ENCODE measurements around the gene DCDC2C. TPM values are rescaled to one million over a fixed set of nuclear protein-coding genes. Genes with fewer than 3 reads are reported as not detected.

DCDC2C gene
- polyA plus RNA-seq, 1 donor: 0.33 TPM

GRCh38 chr2:3742743-3743508, 39.6 kb downstream of the DCDC2C start:
- H3K27ac ChIP-seq (ENCODE audit: low read length): no peak overlapping the region
- H3K27me3 ChIP-seq (ENCODE audit: control insufficient read depth, insufficient read depth, low read length): no peaks in the 10 kb centered on the region
- no peaks in the 10 kb centered on the region for H3K36me3 ChIP-seq (ENCODE audit: control insufficient read depth, insufficient read depth, low read length)
- H3K9me3 ChIP-seq (ENCODE audit: control insufficient read depth, low read depth, low read length): no peaks in the 10 kb centered on the region
- no peak overlapping the region for H3K4me3 ChIP-seq (ENCODE audit: low read length)
- DNase-seq: no peak
- no peaks in the 10 kb centered on the region for H3K4me1 ChIP-seq (ENCODE audit: control insufficient read depth, insufficient read depth, low read length)
- 100% methylated on average over 1 of the region's 5 CpGs for WGBS (ENCODE audit: insufficient coverage, low lambda C conversion rate)

GRCh38 chr2:3743951-3744555, 40.7 kb downstream of the DCDC2C start:
- Histone ChIP-seq H3K27ac (ENCODE audit: low read length) (no peak overlapping the region), H3K27me3 (ENCODE audit: control insufficient read depth, insufficient read depth, low read length) (no peaks in the 10 kb centered on the region), H3K9me3 (ENCODE audit: control insufficient read depth, low read depth, low read length) (no peaks in the 10 kb centered on the region), H3K4me1 (ENCODE audit: control insufficient read depth, insufficient read depth, low read length) (no peaks in the 10 kb centered on the region), H3K36me3 (ENCODE audit: control insufficient read depth, insufficient read depth, low read length) (no peaks in the 10 kb centered on the region), H3K4me3 (ENCODE audit: low read length) (no peak overlapping the region)
- no peak for DNase-seq
- 100% methylated on average over 1 of the region's 12 CpGs for WGBS (ENCODE audit: insufficient coverage, low lambda C conversion rate)

GRCh38 chr2:3745920-3746319, 42.5 kb downstream of the DCDC2C start:
- no peaks in the 10 kb centered on the region for H3K36me3 ChIP-seq (ENCODE audit: control insufficient read depth, insufficient read depth, low read length)
- H3K27me3 ChIP-seq (ENCODE audit: control insufficient read depth, insufficient read depth, low read length): no peaks in the 10 kb centered on the region
- H3K27ac ChIP-seq (ENCODE audit: low read length): no peak overlapping the region
- no peaks in the 10 kb centered on the region for H3K4me1 ChIP-seq (ENCODE audit: control insufficient read depth, insufficient read depth, low read length)
- no peaks in the 10 kb centered on the region for H3K9me3 ChIP-seq (ENCODE audit: control insufficient read depth, low read depth, low read length)
- no CpG with 5 or more reads among the region's 12 CpGs for WGBS (ENCODE audit: insufficient coverage, low lambda C conversion rate)
- no peak overlapping the region for H3K4me3 ChIP-seq (ENCODE audit: low read length)
- DNase-seq: no peak

DNA sequence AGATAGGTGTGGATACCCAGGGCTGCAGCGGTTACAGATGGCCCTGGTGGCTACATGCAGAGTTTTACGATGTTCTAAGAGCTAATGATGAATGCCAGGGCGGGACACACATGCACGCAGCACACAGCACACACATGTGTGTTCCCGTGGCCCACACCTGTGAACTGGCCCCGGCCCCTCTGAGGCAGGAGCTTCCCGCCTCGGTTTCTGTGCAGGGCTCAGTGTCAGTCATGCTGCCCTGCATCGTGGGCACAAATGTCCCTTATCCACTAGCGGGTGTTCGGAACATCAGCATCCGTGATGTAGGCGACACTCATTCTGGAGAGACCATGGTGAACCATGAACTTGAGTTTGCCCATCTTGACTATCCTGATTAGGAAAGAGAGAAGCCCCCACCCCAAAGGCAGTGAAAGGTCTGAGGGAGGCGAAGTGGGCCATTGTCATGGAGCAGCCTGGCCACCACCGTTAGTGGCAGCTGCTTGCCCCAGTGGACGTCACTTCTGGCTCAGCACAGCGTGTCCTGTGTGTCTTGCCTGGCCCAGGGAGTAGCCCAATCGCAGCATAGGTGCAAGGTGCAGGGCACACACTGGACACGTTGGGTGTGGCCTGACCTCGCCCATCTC, 43.8 kb downstream of the DCDC2C start:
- H3K4me1 ChIP-seq (ENCODE audit: control insufficient read depth, insufficient read depth, low read length): no peaks in the 10 kb centered on the region
- H3K36me3 ChIP-seq (ENCODE audit: control insufficient read depth, insufficient read depth, low read length): no peaks in the 10 kb centered on the region
- no peaks in the 10 kb centered on the region for H3K9me3 ChIP-seq (ENCODE audit: control insufficient read depth, low read depth, low read length)
- H3K27me3 ChIP-seq (ENCODE audit: control insufficient read depth, insufficient read depth, low read length): no peaks in the 10 kb centered on the region
- DNase-seq: no peak
- no peak overlapping the region for H3K4me3 ChIP-seq (ENCODE audit: low read length)
- H3K27ac ChIP-seq (ENCODE audit: low read length): no peak overlapping the region
- no CpG with 5 or more reads among the region's 20 CpGs for WGBS (ENCODE audit: insufficient coverage, low lambda C conversion rate)

DNA sequence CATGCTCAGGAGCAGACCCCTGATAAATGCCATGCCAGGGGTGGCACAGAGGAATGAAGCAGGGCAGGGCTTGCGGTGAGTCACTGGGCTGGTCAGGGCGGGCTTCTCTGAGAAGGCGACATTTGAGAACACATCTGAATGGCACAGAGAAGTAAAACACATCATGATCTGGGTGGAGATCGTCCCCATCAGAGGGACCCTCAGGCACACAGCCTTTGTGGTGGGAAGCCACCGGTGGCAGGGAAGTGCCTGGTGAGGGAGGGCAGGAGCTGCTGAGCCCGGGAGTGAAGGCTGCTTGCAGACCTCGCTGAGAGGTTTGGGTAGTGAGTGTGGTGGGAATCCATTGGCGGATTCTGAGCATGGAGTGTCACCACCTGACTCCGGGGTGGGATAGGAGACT, 44.5 kb downstream of the DCDC2C start:
- no peak for DNase-seq

GRCh38 chr2:3749201-3749600, 45.8 kb downstream of the DCDC2C start:
- no peak overlapping the region for H3K4me3 ChIP-seq (ENCODE audit: low read length)
- DNase-seq: no peak
- H3K9me3 ChIP-seq (ENCODE audit: control insufficient read depth, low read depth, low read length): no peaks in the 10 kb centered on the region
- H3K4me1 ChIP-seq (ENCODE audit: control insufficient read depth, insufficient read depth, low read length): no peaks in the 10 kb centered on the region
- no peaks in the 10 kb centered on the region for H3K36me3 ChIP-seq (ENCODE audit: control insufficient read depth, insufficient read depth, low read length)
- no peak overlapping the region for H3K27ac ChIP-seq (ENCODE audit: low read length)
- H3K27me3 ChIP-seq (ENCODE audit: control insufficient read depth, insufficient read depth, low read length): no peaks in the 10 kb centered on the region
- 100% methylated on average over 1 of the region's 7 CpGs for WGBS (ENCODE audit: insufficient coverage, low lambda C conversion rate)

More for the DNA sequence above, 44.5 kb downstream of the DCDC2C start:
- H3K9me3 ChIP-seq (ENCODE audit: control insufficient read depth, low read depth, low read length): no peaks in the 10 kb centered on the region
- H3K4me3 ChIP-seq (ENCODE audit: low read length): no peak overlapping the region
- no peaks in the 10 kb centered on the region for H3K36me3 ChIP-seq (ENCODE audit: control insufficient read depth, insufficient read depth, low read length)
- no peaks in the 10 kb centered on the region for H3K27me3 ChIP-seq (ENCODE audit: control insufficient read depth, insufficient read depth, low read length)
- H3K27ac ChIP-seq (ENCODE audit: low read length): no peak overlapping the region
- no peaks in the 10 kb centered on the region for H3K4me1 ChIP-seq (ENCODE audit: control insufficient read depth, insufficient read depth, low read length)
- WGBS (ENCODE audit: insufficient coverage, low lambda C conversion rate): no CpG with 5 or more reads among the region's 9 CpGs

DNA sequence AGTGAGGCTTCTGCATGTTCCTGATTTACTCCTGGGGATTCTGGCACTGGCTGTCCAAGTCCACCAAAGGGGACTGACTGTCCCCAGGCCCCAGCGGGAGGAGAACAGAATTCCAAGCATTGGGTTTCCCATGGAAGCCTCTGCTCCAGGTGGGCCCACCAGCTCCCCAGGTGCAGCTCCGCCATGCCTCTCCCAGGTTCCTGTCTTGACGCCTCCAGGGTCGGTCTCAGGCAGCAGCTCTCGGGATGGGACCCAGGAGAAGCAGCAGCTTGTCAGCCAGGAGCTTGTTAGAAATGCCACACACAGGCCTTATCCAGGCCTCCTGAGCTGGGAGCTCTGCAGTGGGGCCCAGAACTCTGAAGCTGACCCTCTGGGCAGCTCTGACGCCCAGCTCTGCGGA, 47.9 kb downstream of the DCDC2C start:
- no peak for DNase-seq
- no peak overlapping the region for H3K4me3 ChIP-seq (ENCODE audit: low read length)
- no CpG with 5 or more reads among the region's 7 CpGs for WGBS (ENCODE audit: insufficient coverage, low lambda C conversion rate)
- no peaks in the 10 kb centered on the region for H3K4me1 ChIP-seq (ENCODE audit: control insufficient read depth, insufficient read depth, low read length)
- no peaks in the 10 kb centered on the region for H3K36me3 ChIP-seq (ENCODE audit: control insufficient read depth, insufficient read depth, low read length)
- H3K27me3 ChIP-seq (ENCODE audit: control insufficient read depth, insufficient read depth, low read length): no peaks in the 10 kb centered on the region
- no peaks in the 10 kb centered on the region for H3K9me3 ChIP-seq (ENCODE audit: control insufficient read depth, low read depth, low read length)
- no peak overlapping the region for H3K27ac ChIP-seq (ENCODE audit: low read length)

DNA sequence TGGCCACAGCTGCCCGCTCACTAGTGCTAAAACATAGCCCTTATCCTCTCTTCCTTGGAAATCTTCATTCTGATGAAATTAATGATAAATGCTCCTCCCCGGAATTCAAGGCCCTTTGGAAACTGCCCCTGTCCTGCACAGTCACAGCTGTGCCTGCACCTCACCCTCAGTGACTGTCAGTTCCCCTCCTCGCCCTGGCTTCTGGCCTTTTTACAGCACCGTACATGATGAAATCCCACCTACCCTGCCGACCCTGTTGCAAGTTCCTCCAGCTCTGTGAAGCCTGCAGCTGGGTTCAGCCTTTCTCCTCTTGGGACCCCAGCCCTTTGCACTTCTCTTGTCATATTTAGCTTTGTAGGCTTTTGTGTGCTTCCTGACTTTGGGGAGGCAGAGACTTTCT, 48.4 kb downstream of the DCDC2C start:
- no peaks in the 10 kb centered on the region for H3K4me1 ChIP-seq (ENCODE audit: control insufficient read depth, insufficient read depth, low read length)
- H3K9me3 ChIP-seq (ENCODE audit: control insufficient read depth, low read depth, low read length): no peaks in the 10 kb centered on the region
- H3K27ac ChIP-seq (ENCODE audit: low read length): no peak overlapping the region
- no peaks in the 10 kb centered on the region for H3K27me3 ChIP-seq (ENCODE audit: control insufficient read depth, insufficient read depth, low read length)
- WGBS (ENCODE audit: insufficient coverage, low lambda C conversion rate): no CpG with 5 or more reads among the region's 5 CpGs
- no peak for DNase-seq
- no peak overlapping the region for H3K4me3 ChIP-seq (ENCODE audit: low read length)
- no peaks in the 10 kb centered on the region for H3K36me3 ChIP-seq (ENCODE audit: control insufficient read depth, insufficient read depth, low read length)

DNA sequence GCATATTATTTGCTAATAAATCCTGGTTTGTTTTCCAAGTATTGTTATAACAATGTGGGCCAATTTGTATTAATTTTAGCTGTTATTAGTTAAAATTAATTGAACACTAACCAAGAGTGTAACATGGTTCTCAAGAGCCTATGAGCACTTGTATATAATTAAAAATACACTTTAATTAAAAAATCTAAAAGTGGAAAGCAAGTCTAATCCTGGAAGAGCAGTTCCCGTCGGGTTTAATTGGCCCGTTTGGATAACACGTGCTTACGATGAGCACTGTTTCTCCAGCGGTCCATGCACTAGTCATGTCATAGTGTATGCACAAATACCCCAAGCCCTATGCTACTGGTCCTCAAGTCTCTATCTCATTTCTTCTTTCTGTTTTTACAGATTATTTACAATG, 49.0 kb downstream of the DCDC2C start:
- H3K4me1 ChIP-seq (ENCODE audit: control insufficient read depth, insufficient read depth, low read length): no peaks in the 10 kb centered on the region
- no peaks in the 10 kb centered on the region for H3K9me3 ChIP-seq (ENCODE audit: control insufficient read depth, low read depth, low read length)
- no peaks in the 10 kb centered on the region for H3K36me3 ChIP-seq (ENCODE audit: control insufficient read depth, insufficient read depth, low read length)
- WGBS (ENCODE audit: insufficient coverage, low lambda C conversion rate): no CpG with 5 or more reads among the region's 6 CpGs
- H3K4me3 ChIP-seq (ENCODE audit: low read length): no peak overlapping the region
- no peak for DNase-seq
- H3K27me3 ChIP-seq (ENCODE audit: control insufficient read depth, insufficient read depth, low read length): no peaks in the 10 kb centered on the region
- no peak overlapping the region for H3K27ac ChIP-seq (ENCODE audit: low read length)

DNA sequence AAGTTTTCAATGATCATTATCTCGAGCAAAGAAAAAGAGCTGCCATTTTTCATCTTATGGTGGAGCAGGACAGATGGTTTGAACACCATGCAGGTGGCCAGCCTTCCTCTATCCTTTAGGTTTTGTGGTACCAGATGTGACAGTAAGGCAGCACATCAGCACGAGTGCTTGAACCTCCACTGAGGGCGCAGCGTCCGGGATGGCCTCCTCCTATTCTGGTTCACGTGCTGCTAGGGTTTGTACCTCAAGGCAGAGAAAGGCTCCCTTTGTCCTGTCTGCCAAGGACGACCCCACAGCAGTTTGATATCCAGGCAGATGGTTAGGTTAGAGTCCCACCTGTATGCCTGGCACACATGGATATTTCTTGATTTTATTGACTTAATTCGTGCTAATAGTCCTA, 50.2 kb downstream of the DCDC2C start:
- Histone ChIP-seq H3K4me3 (ENCODE audit: low read length) (no peak overlapping the region), H3K9me3 (ENCODE audit: control insufficient read depth, low read depth, low read length) (no peaks in the 10 kb centered on the region), H3K27ac (ENCODE audit: low read length) (no peak overlapping the region), H3K4me1 (ENCODE audit: control insufficient read depth, insufficient read depth, low read length) (no peaks in the 10 kb centered on the region), H3K36me3 (ENCODE audit: control insufficient read depth, insufficient read depth, low read length) (no peaks in the 10 kb centered on the region), H3K27me3 (ENCODE audit: control insufficient read depth, insufficient read depth, low read length) (no peaks in the 10 kb centered on the region)
- DNase-seq: no peak
- WGBS (ENCODE audit: insufficient coverage, low lambda C conversion rate): no CpG with 5 or more reads among the region's 8 CpGs

Measured in large intestine (tissue), 3 donors.